Astrocyte (in vitro differentiated cells and primary cell): ENCODE data around the gene ELP2. TPM values are rescaled to one million over a fixed set of nuclear protein-coding genes. Genes with fewer than 3 reads are reported as not detected.

Experiments
- DNase-seq: peaks from one replicate; pipeline ENCODE4 v3.0.0-alpha.2; 2010; ENCODE audit warnings: low read depth
- FAIRE-seq: peaks from 2 replicates; lab custom pipeline; 2011; peaks lifted over from hg19 to GRCh38; lab: Jason Lieb, UNC
- H2AFZ ChIP-seq: 2 replicates; pipeline ENCODE4 v1.6.0; 2012; ENCODE audit warnings: low read depth, low read length, inconsistent platforms
- H3K27ac ChIP-seq: 2 replicates; pipeline ENCODE4 v1.5.1; 2011; ENCODE audit warnings: low read depth, low read length, inconsistent platforms
- H3K27me3 ChIP-seq: 2 replicates; pipeline ENCODE4 v1.6.0; 2011; ENCODE audit warnings: low read length, inconsistent platforms; ENCODE audit not compliant: insufficient read depth
- H3K36me3 ChIP-seq: 2 replicates; pipeline ENCODE4 v1.5.1; 2011; ENCODE audit warnings: low read length, inconsistent platforms; ENCODE audit not compliant: insufficient read depth
- H3K4me1 ChIP-seq: 2 replicates; pipeline ENCODE4 v1.5.1; 2011; ENCODE audit warnings: low read length, inconsistent platforms; ENCODE audit not compliant: insufficient read depth
- H3K4me2 ChIP-seq: 2 replicates; pipeline ENCODE4 v1.6.0; 2012; ENCODE audit warnings: low read length, inconsistent platforms
- H3K4me3 ChIP-seq: 2 replicates; pipeline ENCODE4 v1.5.1; 2011; ENCODE audit warnings: low read depth, mild to moderate bottlenecking, low read length, inconsistent platforms; ENCODE audit not compliant: insufficient read depth
- H3K79me2 ChIP-seq: 2 replicates; pipeline ENCODE4 v1.6.0; 2012; ENCODE audit warnings: mild to moderate bottlenecking, low read length, inconsistent platforms; ENCODE audit not compliant: insufficient read depth
- H3K9ac ChIP-seq: 2 replicates; pipeline ENCODE4 v1.6.0; 2012; ENCODE audit warnings: mild to moderate bottlenecking, low read length, inconsistent platforms
- H3K9me3 ChIP-seq: 2 replicates; pipeline ENCODE4 v1.5.1; 2012; ENCODE audit warnings: low read depth, mild to moderate bottlenecking, low read length, inconsistent platforms; ENCODE audit not compliant: insufficient read depth
- H4K20me1 ChIP-seq: 2 replicates; pipeline ENCODE4 v1.6.0; 2012; ENCODE audit warnings: low read length, inconsistent platforms; ENCODE audit not compliant: insufficient read depth
- H3K27ac Mint-ChIP-seq: one replicate; pipeline ENCODE4 v1.8.0; 2021; ENCODE audit warnings: mild to moderate bottlenecking, mixed read lengths; ENCODE audit not compliant: unreplicated experiment
- H3K27me3 Mint-ChIP-seq: one replicate; pipeline ENCODE4 v1.8.0; 2021; ENCODE audit warnings: low read depth, mixed read lengths; ENCODE audit not compliant: unreplicated experiment
- H3K36me3 Mint-ChIP-seq: one replicate; pipeline ENCODE4 v1.8.0; 2021; ENCODE audit warnings: low read depth, mixed read lengths; ENCODE audit not compliant: unreplicated experiment
- H3K4me1 Mint-ChIP-seq: one replicate; pipeline ENCODE4 v1.8.0; 2021; ENCODE audit warnings: low read depth, mixed read lengths; ENCODE audit not compliant: unreplicated experiment
- H3K4me3 Mint-ChIP-seq: one replicate; pipeline ENCODE4 v1.8.0; 2021; ENCODE audit warnings: mild to moderate bottlenecking, moderate library complexity, mixed read lengths; ENCODE audit not compliant: unreplicated experiment
- H3K9me3 Mint-ChIP-seq: one replicate; pipeline ENCODE4 v1.8.0; 2021; ENCODE audit warnings: mild to moderate bottlenecking, mixed read lengths; ENCODE audit not compliant: unreplicated experiment
- EZH2 ChIP-seq: IDR thresholded peaks from 2 replicates; pipeline ENCODE4 v1.6.1; 2012; ENCODE audit warnings: mild to moderate bottlenecking, low read length, inconsistent platforms; ENCODE audit not compliant: insufficient read depth
- total RNA-seq: library from RNA; stranded (reverse); gene quantifications from 2 replicates; pipeline ENCODE4 v1.2.1, GENCODE V29; 2021
- TF ChIP-seq, protein P1 (sequence below): IDR thresholded peaks from 2 replicates; pipeline ENCODE4 v1.5.1; 2011; ENCODE audit warnings: low read depth, mild to moderate bottlenecking, inconsistent platforms, low read length, moderate library complexity; ENCODE audit not compliant: insufficient read depth

ELP2 gene
- total RNA-seq, 1 donor from 2014 or later: 99.8 TPM

GRCh38 chr18:36085195-36085594, 44.5 kb upstream of the ELP2 start:
- no peak for DNase-seq
- H3K4me1 Mint-ChIP-seq: no peaks in the 10 kb centered on the region
- no peak for FAIRE-seq

DNA sequence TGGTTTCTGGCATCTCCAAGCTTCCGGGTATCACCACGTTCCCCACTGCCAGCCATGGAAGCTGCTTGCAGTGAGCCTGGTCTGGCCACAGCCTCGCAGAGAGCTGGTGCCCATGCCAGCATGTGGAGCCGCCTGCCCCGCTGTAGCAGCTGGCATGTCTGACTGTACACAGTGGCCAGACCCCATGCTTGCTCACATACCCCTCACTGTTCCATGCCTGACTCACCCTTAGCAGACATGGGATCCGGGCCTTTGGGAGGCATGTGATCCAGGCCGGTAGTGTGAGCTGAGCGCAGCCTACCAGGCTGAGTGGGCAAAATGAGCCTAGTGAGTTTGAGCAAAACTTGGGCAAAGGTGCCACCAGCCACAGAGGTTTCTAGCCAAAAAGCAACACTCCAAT, 43.5 kb upstream of the ELP2 start:
- TF ChIP-seq, protein P1, sequence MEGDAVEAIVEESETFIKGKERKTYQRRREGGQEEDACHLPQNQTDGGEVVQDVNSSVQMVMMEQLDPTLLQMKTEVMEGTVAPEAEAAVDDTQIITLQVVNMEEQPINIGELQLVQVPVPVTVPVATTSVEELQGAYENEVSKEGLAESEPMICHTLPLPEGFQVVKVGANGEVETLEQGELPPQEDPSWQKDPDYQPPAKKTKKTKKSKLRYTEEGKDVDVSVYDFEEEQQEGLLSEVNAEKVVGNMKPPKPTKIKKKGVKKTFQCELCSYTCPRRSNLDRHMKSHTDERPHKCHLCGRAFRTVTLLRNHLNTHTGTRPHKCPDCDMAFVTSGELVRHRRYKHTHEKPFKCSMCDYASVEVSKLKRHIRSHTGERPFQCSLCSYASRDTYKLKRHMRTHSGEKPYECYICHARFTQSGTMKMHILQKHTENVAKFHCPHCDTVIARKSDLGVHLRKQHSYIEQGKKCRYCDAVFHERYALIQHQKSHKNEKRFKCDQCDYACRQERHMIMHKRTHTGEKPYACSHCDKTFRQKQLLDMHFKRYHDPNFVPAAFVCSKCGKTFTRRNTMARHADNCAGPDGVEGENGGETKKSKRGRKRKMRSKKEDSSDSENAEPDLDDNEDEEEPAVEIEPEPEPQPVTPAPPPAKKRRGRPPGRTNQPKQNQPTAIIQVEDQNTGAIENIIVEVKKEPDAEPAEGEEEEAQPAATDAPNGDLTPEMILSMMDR: no peak
- TF ChIP-seq EZH2: no peak
- Histone ChIP-seq H3K9ac (no peak overlapping the region), H4K20me1 (no peaks in the 10 kb centered on the region), H3K36me3 (no peaks in the 10 kb centered on the region), H3K4me3 (no peak overlapping the region), H3K4me1 (no peaks in the 10 kb centered on the region), H3K4me2 (no peak overlapping the region), H2AFZ (no peak overlapping the region), H3K9me3 (no peaks in the 10 kb centered on the region), H3K79me2 (no peaks in the 10 kb centered on the region), H3K27ac (no peak overlapping the region), H3K27me3 (no peaks in the 10 kb centered on the region)
- no peak overlapping the region for H3K27ac Mint-ChIP-seq
- no peaks in the 10 kb centered on the region for H3K27me3 Mint-ChIP-seq
- peaks cover 4% of the 10 kb centered on the region for H3K9me3 Mint-ChIP-seq
- no peaks in the 10 kb centered on the region for H3K36me3 Mint-ChIP-seq
- no peaks in the 10 kb centered on the region for H3K4me1 Mint-ChIP-seq
- DNase-seq: no peak
- H3K4me3 Mint-ChIP-seq: no peak overlapping the region
- no peak for FAIRE-seq

More at GRCh38 chr18:36085195-36085594, 44.5 kb upstream of the ELP2 start:
- H4K20me1 ChIP-seq: no peaks in the 10 kb centered on the region
- Mint-ChIP-seq H3K36me3 (no peaks in the 10 kb centered on the region), H3K27ac (no peak overlapping the region), H3K9me3 (peaks cover 10% of the 10 kb centered on the region), H3K27me3 (no peaks in the 10 kb centered on the region), H3K4me3 (no peak overlapping the region)
- H3K4me1 ChIP-seq: no peaks in the 10 kb centered on the region
- no peak overlapping the region for H3K27ac ChIP-seq
- H3K4me3 ChIP-seq: no peak overlapping the region
- no peak overlapping the region for H2AFZ ChIP-seq
- no peak overlapping the region for H3K4me2 ChIP-seq
- no peaks in the 10 kb centered on the region for H3K9me3 ChIP-seq
- H3K79me2 ChIP-seq: no peaks in the 10 kb centered on the region
- no peak for TF ChIP-seq EZH2
- TF ChIP-seq, protein P1: no peak
- H3K27me3 ChIP-seq: no peaks in the 10 kb centered on the region
- no peaks in the 10 kb centered on the region for H3K36me3 ChIP-seq
- no peak overlapping the region for H3K9ac ChIP-seq

GRCh38 chr18:36088256-36088655, 41.4 kb upstream of the ELP2 start:
- H3K27ac Mint-ChIP-seq: no peak overlapping the region

More at GRCh38 chr18:36088256-36088655, 41.4 kb upstream of the ELP2 start:
- no peak for DNase-seq
- H3K4me1 Mint-ChIP-seq: no peaks in the 10 kb centered on the region
- peaks cover 3% of the 10 kb centered on the region for H3K27me3 Mint-ChIP-seq
- no peak for FAIRE-seq
- H3K79me2 ChIP-seq: no peaks in the 10 kb centered on the region
- no peak overlapping the region for H2AFZ ChIP-seq
- H4K20me1 ChIP-seq: no peaks in the 10 kb centered on the region
- H3K36me3 ChIP-seq: no peaks in the 10 kb centered on the region
- no peak overlapping the region for H3K27ac ChIP-seq
- H3K9ac ChIP-seq: no peak overlapping the region
- H3K4me3 Mint-ChIP-seq: no peak overlapping the region
- no peaks in the 10 kb centered on the region for H3K9me3 ChIP-seq
- no peak overlapping the region for H3K4me2 ChIP-seq
- no peak for TF ChIP-seq EZH2
- TF ChIP-seq, protein P1: no peak
- no peaks in the 10 kb centered on the region for H3K36me3 Mint-ChIP-seq
- no peaks in the 10 kb centered on the region for H3K4me1 ChIP-seq
- no peak overlapping the region for H3K4me3 ChIP-seq
- no peaks in the 10 kb centered on the region for H3K27me3 ChIP-seq
- peaks cover 3% of the 10 kb centered on the region for H3K9me3 Mint-ChIP-seq
